Measurements from ENCODE around the gene TBC1D1.

The TBC1D1 gene

GRCh38 chr4:38013461-38014366, 122.8 kb downstream of the TBC1D1 start:
- TF ChIP-seq GLIS3 (CRISPR knock-in tag; IDR thresholded peaks at IDR 0.05) (no peak), POU6F1 (CRISPR knock-in tag; IDR thresholded peaks at IDR 0.05; ENCODE audit: borderline replicate concordance, low read depth) (no peak), ZFP3 (CRISPR knock-in tag; IDR thresholded peaks at IDR 0.05) (no peak), BACH2 (CRISPR knock-in tag; IDR thresholded peaks at IDR 0.05; ENCODE audit: borderline replicate concordance) (no peak), TCF4 (CRISPR knock-in tag; IDR thresholded peaks at IDR 0.05; ENCODE audit: borderline replicate concordance) (no peak), ZC3H10 (CRISPR knock-in tag; IDR thresholded peaks at IDR 0.05) (no peak), CSDC2 (CRISPR knock-in tag; IDR thresholded peaks at IDR 0.05) (no peak), PPARA (CRISPR knock-in tag; IDR thresholded peaks at IDR 0.05; ENCODE audit: borderline replicate concordance) (no peak), TOX (CRISPR knock-in tag; IDR thresholded peaks at IDR 0.05; ENCODE audit: borderline replicate concordance) (no peak), SNAI2 (CRISPR knock-in tag; IDR thresholded peaks at IDR 0.05) (no peak), RARB (CRISPR knock-in tag; IDR thresholded peaks at IDR 0.05) (no peak), ESRRG (CRISPR knock-in tag; IDR thresholded peaks at IDR 0.05) (no peak), ZNF70 (CRISPR knock-in tag; IDR thresholded peaks at IDR 0.05) (no peak), OSR1 (CRISPR knock-in tag; IDR thresholded peaks at IDR 0.05) (no peak), ZNF8 (CRISPR knock-in tag; IDR thresholded peaks at IDR 0.05) (no peak), ISL1 (CRISPR knock-in tag; IDR thresholded peaks at IDR 0.05) (no peak), CSRNP3 (CRISPR knock-in tag; IDR thresholded peaks at IDR 0.05) (no peak), PATZ1 (CRISPR knock-in tag; IDR thresholded peaks at IDR 0.05; ENCODE audit: borderline replicate concordance) (no peak)
- TF ChIP-seq, protein P1, sequence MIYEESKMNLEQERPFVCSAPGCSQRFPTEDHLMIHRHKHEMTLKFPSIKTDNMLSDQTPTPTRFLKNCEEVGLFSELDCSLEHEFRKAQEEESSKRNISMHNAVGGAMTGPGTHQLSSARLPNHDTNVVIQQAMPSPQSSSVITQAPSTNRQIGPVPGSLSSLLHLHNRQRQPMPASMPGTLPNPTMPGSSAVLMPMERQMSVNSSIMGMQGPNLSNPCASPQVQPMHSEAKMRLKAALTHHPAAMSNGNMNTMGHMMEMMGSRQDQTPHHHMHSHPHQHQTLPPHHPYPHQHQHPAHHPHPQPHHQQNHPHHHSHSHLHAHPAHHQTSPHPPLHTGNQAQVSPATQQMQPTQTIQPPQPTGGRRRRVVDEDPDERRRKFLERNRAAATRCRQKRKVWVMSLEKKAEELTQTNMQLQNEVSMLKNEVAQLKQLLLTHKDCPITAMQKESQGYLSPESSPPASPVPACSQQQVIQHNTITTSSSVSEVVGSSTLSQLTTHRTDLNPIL (CRISPR knock-in tag; IDR thresholded peaks at IDR 0.05; ENCODE audit: low read depth): no peak
- ATAC-seq: no peak

DNA sequence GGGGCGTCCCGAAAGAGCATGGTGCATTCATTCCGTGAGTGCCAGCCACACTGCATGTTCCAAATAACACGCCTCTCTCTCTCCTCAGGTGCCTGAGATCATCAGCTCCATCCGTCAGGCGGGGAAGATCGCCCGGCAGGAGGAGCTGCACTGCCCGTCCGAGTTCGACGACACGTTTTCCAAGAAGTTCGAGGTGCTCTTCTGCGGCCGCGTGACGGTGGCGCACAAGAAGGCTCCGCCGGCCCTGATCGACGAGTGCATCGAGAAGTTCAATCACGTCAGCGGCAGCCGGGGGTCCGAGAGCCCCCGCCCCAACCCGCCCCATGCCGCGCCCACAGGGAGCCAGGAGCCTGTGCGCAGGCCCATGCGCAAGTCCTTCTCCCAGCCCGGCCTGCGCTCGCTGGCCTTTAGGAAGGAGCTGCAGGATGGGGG, 123.6 kb downstream of the TBC1D1 start:
- no peak for TF ChIP-seq RARB (CRISPR knock-in tag; IDR thresholded peaks at IDR 0.05)
- TF ChIP-seq ZNF565 (CRISPR knock-in tag; conservative IDR thresholded peaks at IDR 0.05; ENCODE audit: low read depth): no peak
- TF ChIP-seq TSHZ2 (CRISPR knock-in tag; IDR thresholded peaks at IDR 0.05): no peak
- TF ChIP-seq TCF4 (CRISPR knock-in tag; IDR thresholded peaks at IDR 0.05; ENCODE audit: borderline replicate concordance): no peak
- no peak for TF ChIP-seq ZNF8 (CRISPR knock-in tag; IDR thresholded peaks at IDR 0.05)
- ATAC-seq: no peak
